NCI-H345 (cell line): Measurements from ENCODE around the gene ZBTB7A.

Experiments
- DNase-seq: peaks from one replicate; lab custom pipeline; 2025; lab: John Stamatoyannopoulos, UW

ZBTB7A gene

DNA sequence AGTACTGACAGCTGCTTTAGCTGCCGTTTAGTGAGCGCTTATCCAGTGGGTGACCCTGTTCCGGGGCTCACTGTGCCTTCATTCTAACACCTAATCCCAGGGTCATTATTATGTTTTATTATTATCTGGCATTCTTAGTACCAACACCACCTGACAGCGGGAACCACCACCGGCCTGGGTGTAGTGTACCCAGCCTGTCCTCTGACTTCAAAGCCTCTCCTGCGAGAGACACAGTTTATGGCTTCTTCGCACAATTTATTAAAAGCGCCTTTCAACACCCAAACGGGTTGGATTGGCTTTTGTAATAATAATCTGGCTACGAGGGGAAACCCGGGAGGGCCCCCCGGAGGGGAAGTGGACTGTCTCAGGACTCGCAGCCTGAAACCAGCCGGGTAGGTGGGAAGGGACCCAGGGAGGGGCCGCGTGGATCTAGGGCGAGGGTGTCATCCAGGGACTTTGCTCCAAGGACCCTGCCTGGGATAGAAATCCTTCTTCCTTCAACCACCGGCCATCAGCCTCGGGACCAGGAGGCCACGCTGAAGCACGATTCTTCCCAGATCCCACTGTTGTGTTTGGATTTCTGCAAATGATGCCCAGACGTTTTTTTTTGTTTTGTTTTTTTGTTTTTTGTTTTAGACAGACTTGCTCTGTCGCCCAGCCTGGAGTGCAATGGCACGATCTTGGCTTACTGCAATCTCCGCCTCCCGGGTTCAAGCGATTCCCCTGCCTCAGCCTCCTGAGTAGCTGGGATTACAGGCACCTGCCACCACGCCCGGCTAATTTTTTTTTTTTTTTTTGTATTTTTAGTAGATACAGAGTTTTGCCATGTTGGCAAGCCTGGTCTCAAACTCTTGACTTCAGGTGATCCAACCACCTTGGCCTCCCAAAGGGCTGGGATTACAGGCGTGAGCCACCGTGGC, 1.6 kb upstream of the ZBTB7A start:
- DNase-seq, result no peak

DNA sequence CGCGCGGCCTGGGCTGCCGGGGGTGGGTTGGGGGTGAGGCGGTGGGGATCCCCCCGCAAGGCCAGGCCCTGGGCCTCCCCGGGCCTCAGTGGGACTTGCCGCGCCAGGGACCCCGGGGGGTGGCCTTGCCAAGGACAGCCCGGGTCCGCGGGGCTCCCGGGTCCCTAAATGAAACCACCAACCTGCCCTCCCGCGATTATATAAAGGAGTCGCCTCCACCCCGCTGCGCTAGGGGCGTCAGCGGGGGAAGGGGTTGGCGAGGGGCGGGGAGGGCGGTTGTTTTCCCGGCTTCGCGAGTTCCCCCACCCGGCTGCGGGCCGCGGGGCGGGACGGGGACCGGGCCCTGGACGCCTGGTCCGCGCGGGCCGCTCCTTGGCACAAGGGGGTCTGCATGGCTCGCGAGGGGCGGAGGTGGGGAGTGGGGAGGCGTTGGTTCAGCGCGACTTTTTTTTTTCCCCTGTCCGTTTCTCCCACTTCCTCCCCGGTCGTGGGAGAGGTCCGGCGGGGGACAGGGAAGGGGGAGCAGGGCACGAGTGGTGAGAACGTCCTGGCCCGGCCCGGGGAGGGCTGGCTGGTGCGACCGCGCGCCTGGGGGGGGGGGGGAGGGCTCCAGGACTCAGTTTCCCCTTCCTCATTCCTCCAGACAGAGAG, 822 bp upstream of the ZBTB7A start:
- DNase-seq, result peak; percentile 46

- DNase-seq, result no peak
Observed at GRCh38 chr19:4066176-4066606, 508 bp downstream of the ZBTB7A start.

GRCh38 chr19:4065430-4066175, 1.1 kb downstream of the ZBTB7A start:
- DNase-seq, result peak; percentile 97

DNA sequence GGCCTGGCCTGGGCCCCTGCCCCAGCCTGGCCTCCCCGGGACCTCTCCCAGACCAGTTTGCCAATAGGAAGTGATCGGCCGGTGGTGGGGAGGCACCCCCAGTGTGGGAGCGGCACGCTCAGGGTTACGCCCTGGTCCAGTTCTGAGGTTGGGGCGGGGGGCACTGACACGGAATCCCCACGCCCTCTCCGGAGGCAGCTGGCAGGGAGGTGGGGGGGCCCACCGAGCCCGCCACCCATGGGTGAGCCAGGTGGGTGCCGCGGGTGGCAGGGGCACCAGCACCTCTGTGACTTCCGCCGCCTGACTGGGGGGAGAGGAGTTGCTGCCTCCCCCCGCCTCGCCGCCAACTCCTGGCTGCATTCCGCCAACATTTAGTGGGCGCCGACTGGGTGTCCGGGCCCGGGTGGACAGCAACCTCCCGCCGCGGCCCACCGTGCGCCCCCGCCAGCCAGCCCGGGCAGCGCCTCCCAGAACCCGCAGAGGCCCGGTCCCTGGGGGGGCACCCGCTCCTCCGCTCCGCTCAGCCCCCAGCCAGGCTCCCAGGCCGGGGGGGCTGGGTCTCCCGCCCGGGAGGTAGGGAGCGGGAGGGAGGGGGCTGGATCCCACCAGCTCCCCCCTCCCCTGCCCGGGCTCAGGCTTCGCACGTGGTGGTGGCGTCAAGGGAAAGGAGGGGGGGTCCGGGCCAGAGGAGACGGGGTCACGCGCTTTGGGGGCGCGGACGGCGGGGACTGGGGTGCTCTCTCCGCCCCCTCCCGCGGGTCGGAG, 2.0 kb downstream of the ZBTB7A start:
- DNase-seq, result peak; percentile 31

- no peak for DNase-seq
Observed at GRCh38 chr19:4064149-4064495, 2.6 kb downstream of the ZBTB7A start.

DNA sequence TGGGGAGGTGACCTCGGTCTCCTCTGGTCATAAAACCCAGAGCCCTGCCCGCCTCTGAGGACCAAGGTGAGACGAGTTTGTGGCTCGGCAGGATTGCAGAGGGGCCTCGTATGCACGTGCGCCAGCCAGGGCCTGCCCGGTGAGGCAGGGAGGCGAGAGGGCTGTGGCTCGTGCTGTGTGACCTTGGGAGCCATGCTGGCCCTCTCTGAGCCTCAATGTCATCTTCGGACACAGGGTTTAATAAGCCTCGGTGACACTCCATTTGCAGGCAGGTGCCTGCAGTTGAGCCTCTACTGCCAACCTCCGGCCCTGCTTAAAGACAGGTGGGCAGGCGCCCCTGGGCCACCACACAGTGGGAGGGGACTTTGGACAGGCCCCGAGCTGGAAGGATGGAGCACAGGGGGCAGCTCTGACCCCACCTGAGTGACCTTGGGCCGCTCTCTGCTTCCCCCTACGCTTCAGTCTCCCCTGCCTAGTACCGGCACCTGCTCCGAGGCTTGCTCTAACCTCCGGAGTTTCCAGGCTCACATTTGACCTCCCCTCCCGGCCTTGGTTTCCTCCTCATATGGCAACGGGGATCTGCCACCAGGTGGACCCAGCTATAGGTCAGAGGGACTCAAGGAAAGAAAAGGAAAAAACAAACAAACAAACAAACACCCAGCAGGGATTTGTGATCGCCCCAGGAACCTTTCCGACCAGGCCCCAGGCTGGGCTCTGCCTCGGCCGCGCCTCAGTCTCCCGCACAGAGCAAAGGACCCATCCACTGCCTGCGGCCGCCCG, 3.1 kb downstream of the ZBTB7A start:
- no peak for DNase-seq

DNA sequence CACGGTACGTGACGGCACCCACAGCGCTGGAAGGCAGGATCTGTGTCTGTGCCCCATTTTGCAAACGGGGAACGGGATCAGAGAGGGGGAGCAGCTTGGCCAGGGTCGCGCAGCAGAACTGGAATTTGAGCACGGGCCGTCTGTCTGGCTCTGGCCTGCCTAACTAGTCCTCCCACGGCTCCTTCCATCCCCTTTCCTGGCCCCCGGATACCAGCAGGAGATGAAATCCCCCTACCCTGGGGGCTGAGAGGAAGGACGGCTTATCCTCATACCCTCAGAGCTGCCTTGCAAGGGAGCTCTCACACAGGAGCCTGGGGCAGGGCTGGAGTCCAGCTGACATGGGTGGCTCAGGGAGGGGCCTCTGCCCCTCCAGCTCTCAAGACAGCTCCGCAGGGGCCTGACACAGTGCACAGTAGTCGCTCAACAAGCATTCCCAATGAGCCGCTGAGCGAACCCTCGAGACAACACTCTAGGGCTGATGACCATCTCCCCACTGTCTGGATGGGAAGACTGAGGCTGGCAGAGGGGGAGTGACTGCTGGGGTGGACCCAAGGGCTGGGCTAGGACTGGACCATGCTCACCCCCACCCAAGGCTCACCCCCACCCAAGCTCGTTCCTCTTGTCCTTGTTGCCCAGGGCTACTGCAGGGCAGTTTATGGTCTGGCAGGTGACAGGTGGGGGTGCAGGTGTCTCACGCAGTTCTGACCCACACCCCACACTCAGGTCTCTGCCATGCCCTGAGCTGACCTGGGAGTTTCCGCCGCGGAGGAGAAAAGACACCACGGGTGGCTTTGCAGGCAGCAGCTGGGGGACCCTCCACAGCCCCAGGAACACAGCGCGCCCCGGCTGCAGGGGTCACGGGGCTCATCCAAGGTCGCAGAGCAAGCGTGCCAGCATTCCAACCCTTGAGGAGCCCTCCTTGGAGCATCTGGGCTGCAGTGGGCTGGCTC, 4.0 kb downstream of the ZBTB7A start:
- DNase-seq, result no peak

DNA sequence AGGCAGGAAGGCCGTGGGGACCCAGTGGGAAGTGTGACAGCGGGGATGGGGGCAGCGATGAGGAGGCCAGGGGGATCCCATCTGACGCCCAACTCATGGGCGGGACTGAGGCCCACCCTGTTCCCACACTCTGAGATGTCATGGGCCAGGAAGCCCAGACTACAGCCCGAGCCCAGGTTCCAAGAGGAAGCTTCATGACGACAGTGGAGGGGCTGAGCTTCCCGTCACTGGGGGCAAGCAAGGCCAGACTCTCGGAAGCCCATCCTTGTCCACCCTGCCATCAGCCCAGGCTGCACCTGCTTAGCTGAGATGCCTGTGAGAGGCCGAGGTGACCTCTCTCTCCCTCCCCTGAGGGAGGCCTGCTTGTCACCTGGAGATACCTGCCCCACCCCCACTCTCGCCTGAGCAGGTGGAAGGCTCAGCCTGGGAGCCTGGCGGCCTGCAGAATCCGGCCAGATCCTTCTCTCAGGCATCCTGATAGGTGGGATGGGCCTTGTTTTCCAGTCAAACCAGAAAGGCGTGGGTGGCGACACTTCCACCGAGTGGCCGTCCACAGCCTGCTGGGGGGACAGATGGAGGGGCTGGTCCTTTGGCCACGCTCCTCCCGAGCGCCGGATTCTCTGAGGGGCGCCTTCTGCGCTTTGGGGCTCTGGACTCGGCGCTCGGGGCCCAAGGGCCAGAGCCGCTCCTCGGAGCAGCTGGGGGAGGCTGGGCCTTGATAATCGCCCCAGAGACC, 4.8 kb downstream of the ZBTB7A start:
- DNase-seq, result no peak

GRCh38 chr19:4061178-4061682, 5.5 kb downstream of the ZBTB7A start:
- DNase-seq, result no peak

- DNase-seq, result no peak
Observed at GRCh38 chr19:4060621-4061177, 6.0 kb downstream of the ZBTB7A start.

DNA sequence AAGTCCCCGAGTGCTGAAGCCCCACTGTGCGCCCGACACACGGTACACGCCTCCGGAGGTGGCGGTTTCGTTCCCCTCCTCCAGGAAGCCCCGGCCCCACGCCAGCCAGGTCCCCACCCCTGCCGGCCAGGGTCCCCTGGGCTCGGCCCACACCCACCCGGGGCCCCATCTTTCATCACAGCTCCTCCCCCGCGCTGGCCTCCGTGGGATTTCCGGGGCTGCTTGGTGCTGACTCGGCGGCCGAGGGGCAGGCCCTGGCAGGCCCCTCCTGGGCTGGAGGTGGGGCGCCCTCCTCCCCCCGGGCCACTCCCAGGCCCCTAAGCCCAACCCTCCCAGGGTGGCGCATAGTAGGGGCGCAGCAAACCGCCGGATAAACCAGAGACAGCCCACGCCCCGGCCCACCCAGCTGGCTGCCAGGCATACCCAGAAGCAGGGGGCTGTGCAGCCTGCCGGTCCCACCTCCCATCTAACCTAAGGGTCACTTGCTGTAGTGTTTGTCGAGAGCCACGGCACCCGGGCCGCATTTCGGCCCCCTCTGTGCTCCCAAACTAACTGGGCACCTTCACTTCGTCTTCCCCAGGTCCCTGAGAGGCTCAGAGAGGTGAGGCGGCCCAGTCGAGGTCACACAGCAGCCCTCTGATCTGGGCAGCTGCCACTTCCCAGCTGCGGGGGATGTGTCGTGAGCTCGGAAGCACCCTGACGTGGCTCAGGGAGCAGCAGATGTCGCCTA, 6.6 kb downstream of the ZBTB7A start:
- DNase-seq, result no peak

- DNase-seq, result no peak
Observed at GRCh38 chr19:4059453-4059871, 7.2 kb downstream of the ZBTB7A start.

DNA sequence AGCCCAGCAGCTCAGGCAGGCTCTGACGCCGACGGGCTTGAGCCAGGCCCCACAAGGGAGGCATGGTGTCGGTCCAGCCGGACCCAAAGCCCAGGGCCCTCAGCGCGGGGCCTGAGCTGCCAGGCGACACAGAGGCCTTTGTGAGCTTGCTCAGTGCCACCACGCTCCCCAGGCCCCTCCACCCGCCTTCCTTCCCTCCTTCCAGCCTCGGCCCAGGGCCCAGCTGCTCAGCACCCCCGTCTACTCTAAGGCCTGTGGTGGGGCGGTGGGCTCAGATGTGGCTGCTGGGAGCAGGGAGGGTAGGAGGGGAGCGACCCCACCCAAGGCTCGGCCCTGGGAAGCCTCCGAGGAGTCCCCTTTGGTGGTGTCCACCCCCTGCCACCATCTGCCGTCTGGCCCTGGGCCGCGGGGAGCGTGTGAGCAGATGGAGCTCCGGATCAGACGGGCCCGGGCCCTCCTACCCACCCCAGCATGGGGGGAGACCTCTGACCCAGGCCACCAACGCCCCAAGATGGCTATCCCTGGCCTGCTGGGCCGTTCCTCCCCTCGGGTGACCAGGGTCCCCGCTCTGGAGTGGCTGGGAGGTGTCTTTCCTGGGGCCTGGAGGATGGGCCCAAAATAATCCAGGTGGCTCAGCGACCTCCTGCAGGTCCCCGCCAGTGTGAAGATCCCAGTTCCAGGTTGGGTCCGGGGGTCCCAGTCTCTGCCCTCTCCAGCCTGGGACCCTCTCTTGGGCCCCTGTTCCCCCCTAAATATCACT, 7.8 kb downstream of the ZBTB7A start:
- DNase-seq, result no peak

DNA sequence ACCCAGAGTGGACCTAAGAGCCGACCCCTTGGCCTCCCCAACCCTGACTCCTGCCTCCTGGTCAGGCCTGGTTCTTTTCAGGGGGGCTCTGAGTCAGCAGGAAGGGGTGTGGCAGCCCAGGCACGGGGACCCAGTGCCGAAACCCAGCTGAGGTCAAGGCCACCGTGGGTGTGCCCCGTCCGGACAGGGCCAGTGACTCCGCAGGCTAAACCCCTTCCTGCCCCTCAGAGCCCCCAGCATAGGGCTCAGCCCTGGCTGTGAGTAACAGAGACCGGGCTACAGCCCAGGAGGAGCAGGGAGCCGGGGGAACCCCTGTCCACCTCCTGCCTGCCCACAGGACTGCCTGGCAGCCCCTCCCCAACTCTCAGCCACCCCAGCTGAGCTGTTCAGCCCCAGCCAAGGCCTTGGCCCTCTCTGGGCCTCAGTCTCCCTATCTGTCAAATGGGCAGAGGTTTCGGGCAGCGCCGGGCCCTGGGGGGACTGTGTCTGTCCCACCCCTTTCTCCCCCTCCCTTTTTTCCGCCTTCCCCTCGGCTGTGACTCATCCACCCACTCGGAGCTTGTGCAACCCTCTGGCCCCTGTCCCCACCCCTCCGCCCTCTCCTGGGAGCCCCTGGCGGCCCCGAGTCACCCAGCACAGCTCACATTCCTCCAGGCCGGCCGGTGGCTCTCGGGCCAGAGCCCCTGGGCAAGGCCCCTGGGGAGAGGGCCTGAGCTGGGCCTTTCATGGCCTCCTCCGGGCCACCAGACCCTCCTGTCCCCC, 8.6 kb downstream of the ZBTB7A start:
- DNase-seq, result no peak

- no peak for DNase-seq
Observed at GRCh38 chr19:4055209-4055552, 11.5 kb downstream of the ZBTB7A start.
